ENCODE measurements around the gene PCBD1. TPM values are rescaled to one million over a fixed set of nuclear protein-coding genes. Genes with fewer than 3 reads are reported as not detected.
"Not testable (repeated sequence)": the region's sequence is repeated elsewhere in the genome, so short reads cannot be mapped to it uniquely, and the experiment has no call there.

Gene PCBD1
- total and polyA plus RNA-seq, 8 donors: 72.6 to 112 (median 79.2) TPM

DNA sequence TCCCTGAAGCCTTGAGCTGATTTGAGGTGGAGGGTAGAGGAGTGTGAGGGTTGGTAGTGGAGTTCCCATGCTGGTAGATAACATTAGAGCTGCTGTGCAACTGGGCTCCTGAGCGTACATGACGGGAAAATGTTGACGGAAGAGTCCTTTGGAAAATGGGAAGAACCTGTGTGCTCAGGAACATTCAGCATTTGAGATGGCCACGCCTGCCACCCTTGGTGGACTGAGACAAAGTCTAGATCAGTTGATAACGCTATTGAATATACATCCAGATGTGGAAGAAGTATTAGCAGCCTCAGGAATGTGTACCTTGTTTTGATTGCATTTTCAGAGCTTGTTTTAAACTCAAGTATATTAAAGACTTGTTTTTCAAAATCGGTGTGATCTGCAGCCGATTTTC is 16.1 kb downstream of the PCBD1 start:
- TF ChIP-seq, protein P1, sequence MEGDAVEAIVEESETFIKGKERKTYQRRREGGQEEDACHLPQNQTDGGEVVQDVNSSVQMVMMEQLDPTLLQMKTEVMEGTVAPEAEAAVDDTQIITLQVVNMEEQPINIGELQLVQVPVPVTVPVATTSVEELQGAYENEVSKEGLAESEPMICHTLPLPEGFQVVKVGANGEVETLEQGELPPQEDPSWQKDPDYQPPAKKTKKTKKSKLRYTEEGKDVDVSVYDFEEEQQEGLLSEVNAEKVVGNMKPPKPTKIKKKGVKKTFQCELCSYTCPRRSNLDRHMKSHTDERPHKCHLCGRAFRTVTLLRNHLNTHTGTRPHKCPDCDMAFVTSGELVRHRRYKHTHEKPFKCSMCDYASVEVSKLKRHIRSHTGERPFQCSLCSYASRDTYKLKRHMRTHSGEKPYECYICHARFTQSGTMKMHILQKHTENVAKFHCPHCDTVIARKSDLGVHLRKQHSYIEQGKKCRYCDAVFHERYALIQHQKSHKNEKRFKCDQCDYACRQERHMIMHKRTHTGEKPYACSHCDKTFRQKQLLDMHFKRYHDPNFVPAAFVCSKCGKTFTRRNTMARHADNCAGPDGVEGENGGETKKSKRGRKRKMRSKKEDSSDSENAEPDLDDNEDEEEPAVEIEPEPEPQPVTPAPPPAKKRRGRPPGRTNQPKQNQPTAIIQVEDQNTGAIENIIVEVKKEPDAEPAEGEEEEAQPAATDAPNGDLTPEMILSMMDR (IDR thresholded peaks at IDR 0.05): no peak
- DNase-seq: no peak
- Histone ChIP-seq H3K9me3 (no peaks in the 10 kb centered on the region), H3K4me1 (peaks cover 0 to 3% of the 10 kb centered on the region in 2 donors), H3K27ac (no peak overlapping the region), H3K36me3 (peaks cover 0 to 78% of the 10 kb centered on the region in 2 donors), H3K27me3 (no peaks in the 10 kb centered on the region), H3K4me3 (no peak overlapping the region)
- no peak for ATAC-seq
- intact Hi-C loops (cut with DNase I): loop anchor here in 1 of 2 donors (10.0 kb wide), 1 partner anchor 327 kb away; no protein-coding TSS in a partner anchor

DNA sequence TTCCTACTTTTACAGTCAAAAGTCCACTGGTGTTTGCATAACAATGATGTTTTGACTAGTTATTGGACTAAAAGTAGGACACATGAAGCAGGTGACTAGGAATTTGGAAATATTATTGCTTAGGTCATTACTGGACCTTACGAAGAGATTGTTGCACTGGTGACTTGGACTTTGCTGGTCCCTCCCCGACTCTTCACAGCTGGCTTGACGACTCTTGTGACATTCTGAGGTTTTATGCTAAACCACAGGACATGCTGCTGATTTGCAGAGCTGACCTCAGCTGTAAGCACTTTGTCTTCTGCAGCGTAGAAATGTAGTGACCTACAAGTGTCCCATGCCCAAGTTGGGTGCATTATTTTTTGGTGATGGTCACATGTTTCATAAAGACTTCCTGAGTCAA is 21.9 kb downstream of the PCBD1 start:
- Histone ChIP-seq H3K27me3 (no peaks in the 10 kb centered on the region), H3K27ac (no peak overlapping the region), H3K36me3 (peaks cover 0 to 40% of the 10 kb centered on the region in 2 donors), H3K4me3 (no peak overlapping the region), H3K9me3 (no peaks in the 10 kb centered on the region), H3K4me1 (peaks cover 0 to 18% of the 10 kb centered on the region in 2 donors)
- TF ChIP-seq, protein P1 (IDR thresholded peaks at IDR 0.05): no peak
- intact Hi-C loops (cut with DNase I): no loop called here
- DNase-seq: peak in 1 of 4 donors; percentile 61
- peak; percentile 86 for ATAC-seq

DNA sequence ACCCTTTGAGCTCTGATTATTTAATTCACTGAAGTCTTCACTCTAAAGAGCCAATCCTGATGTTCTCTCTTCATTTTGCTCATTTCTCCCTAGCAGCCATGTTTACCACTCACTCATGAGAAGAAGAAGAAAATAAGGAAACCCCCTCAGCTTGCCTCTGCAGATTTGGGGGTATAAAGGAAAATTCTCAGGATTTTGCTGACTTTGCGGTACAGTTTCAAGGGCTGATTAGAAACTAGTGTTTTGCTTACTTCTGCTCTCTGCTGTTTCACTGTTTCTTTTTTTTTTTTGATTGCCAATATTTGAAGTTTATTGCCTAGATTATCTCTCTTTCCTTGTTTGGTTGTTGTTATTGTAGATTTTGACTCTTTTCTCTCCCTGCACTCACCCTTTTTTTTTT is 23.4 kb downstream of the PCBD1 start:
- ATAC-seq: no peak
- Histone ChIP-seq H3K4me3 (no peak overlapping the region), H3K27me3 (no peaks in the 10 kb centered on the region), H3K36me3 (peaks cover 0 to 37% of the 10 kb centered on the region in 2 donors), H3K4me1 (peaks cover 0 to 18% of the 10 kb centered on the region in 2 donors), H3K9me3 (no peaks in the 10 kb centered on the region), H3K27ac (no peak overlapping the region)
- intact Hi-C loops (cut with DNase I): no loop called here
- no peak for DNase-seq
- TF ChIP-seq, protein P1 (IDR thresholded peaks at IDR 0.05): no peak

DNA sequence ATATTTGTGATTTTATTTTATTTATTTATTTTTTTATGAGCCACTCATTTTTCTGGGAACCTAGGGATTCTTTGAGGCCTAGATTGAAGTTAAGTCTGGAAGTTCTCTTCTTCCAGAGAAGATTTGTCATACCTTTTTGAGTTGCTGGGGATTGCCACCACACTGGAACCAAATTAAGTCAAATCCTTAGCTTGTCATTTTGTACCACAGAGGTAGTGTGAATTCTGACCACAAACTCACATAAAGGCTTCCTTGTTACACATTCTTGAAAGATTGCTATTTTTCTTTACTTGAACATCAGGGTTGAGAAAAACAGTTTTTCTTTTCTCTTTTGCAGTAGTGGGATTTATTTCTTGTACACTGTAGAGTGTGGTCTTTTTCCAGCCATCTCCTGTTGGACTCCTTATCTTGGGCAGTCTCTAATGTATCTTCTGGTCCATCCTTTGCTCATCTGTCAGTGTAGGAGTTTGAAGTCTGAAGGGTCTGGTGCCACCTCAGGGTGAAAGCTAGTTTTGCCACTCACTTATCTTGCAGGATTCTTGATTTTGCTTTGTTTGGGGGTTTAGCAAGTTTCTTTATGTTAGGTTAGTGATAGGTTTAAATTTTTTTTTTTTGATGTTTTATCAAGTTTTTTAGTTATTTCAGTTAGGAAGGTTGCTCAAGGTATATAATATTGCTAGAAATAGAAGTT is 24.8 kb downstream of the PCBD1 start:
- no peak for DNase-seq
- intact Hi-C loops (cut with DNase I): no loop called here
- TF ChIP-seq, protein P1 (IDR thresholded peaks at IDR 0.05): no peak
- Histone ChIP-seq H3K27ac (no peak overlapping the region), H3K9me3 (no peaks in the 10 kb centered on the region), H3K4me1 (peaks cover 0 to 18% of the 10 kb centered on the region in 2 donors), H3K27me3 (no peaks in the 10 kb centered on the region), H3K36me3 (peaks cover 0 to 41% of the 10 kb centered on the region in 2 donors), H3K4me3 (no peak overlapping the region)
- no peak for ATAC-seq

DNA sequence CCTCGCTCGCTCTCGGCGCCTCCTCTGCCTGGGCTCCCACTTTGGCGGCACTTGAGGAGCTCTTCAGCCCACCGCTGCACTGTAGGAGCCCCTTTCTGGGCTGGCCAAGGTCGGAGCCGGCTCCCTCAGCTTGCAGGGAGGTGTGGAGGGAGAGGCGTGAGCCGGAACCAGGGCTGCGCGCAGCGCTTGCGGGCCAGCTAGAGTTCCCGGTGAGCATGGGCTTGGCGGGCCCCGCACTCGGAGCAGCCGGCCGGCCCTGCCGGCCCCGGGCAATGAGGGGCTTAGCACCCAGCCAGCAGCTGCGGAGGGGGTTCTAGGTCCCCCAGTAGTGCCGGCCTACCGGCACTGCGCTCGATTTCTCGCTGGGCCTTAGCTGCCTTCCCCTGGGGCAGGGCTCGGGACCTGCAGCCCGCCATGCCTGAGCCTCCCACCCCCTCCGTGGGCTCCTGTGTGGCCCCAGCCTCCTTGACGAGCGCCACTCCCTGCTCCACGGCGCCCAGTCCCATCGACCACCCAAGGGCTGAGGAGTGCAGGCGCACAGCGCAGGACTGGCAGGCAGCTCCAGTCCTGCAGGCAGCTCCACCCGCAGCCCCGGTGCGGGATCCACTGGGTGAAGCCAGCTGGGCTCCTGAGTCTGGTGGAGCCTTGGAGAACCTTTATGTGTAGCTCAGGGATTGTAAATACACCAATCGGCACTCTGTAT is 26.7 kb downstream of the PCBD1 start:
- intact Hi-C loops (cut with DNase I); H3K9me3 ChIP-seq; ATAC-seq; H3K4me1 ChIP-seq; H3K27me3 ChIP-seq; H3K27ac ChIP-seq; DNase-seq; H3K4me3 ChIP-seq: not testable (repeated sequence)
- H3K36me3 ChIP-seq: peaks cover 0 to 55% of the 10 kb centered on the region in 2 donors

Data from left lung (tissue), 10 donors.